GM12878 (cell line): Measurements from ENCODE around the gene HACE1. TPM values are rescaled to one million over a fixed set of nuclear protein-coding genes. Genes with fewer than 3 reads are reported as not detected.
A peak's percentile ranks its signal among the peaks of the same experiment; 100 is the strongest.

ENCODE experiments used
- ATAC-seq: fragments of 200-7000 bp; cut with Tn5 transposase; 3 replicates; pipeline ENCODE4 v1.9.1; 2020; ENCODE audit warnings: mild to moderate bottlenecking, moderate library complexity
- BruUV-seq: library from RNA; stranded (reverse); fragments of 400-500 nt; replicated peaks from 2 replicates; lab custom pipeline; 2021; lab: Mats Ljungman, UMichigan
- CTCF ChIA-PET: fragments of 300-600 bp; sonication (Branson Sonifier 250); formaldehyde crosslinking; extraction: SDS; loops from one replicate; lab custom pipeline; 2021; ENCODE audit warnings: inconsistent platforms; lab: Yijun Ruan, JAX
- POLR2A ChIA-PET: fragments of 350-600 bp; formaldehyde crosslinking; extraction: SDS; loops from one replicate; lab custom pipeline; 2021; ENCODE audit warnings: inconsistent platforms; lab: Charles Lee
- RAD21 ChIA-PET: fragments of 300-600 bp; sonication (Branson Sonifier 250); formaldehyde crosslinking; loops from one replicate; lab custom pipeline; 2023; ENCODE audit warnings: antibody characterized with exemption; ENCODE audit not compliant: unreplicated experiment; lab: Charles Lee
- SMC1A ChIA-PET: fragments of 300-600 bp; sonication (Branson Sonifier 250); formaldehyde crosslinking; loops from one replicate; lab custom pipeline; 2023; ENCODE audit not compliant: unreplicated experiment, uncharacterized antibody; lab: Charles Lee
- DNase-seq: peaks from one replicate; pipeline ENCODE4 v3.0.0-alpha.2; 2011; ENCODE audit warnings: low read depth, low spot score
- FAIRE-seq: peaks from 3 replicates; lab custom pipeline; 2011; peaks lifted over from hg19 to GRCh38; lab: Jason Lieb, UNC
- H2AFZ ChIP-seq: 2 replicates; pipeline ENCODE4 v1.6.0; 2011; ENCODE audit warnings: low read depth, low read length, control low read depth; ENCODE audit not compliant: control insufficient read depth
- H3K27ac ChIP-seq: 2 replicates; pipeline ENCODE4 v1.5.1; 2011; ENCODE audit warnings: control low read depth; ENCODE audit not compliant: control insufficient read depth, insufficient read depth
- H3K27me3 ChIP-seq, 2 experiments: replicated peaks in 1 of 2; 2 replicates each; pipeline versions ENCODE4 v1.6.0 to v1.6.1; 2011; ENCODE audit warnings: low read length in 1 of 2; ENCODE audit not compliant: control insufficient read depth in 2 of 2, insufficient read depth in 2 of 2
- H3K36me3 ChIP-seq, 2 experiments: 2 replicates each; pipeline ENCODE4 v1.5.1; 2011; ENCODE audit warnings: low read length in 1 of 2; ENCODE audit not compliant: control insufficient read depth in 2 of 2, insufficient read depth in 2 of 2
- H3K4me1 ChIP-seq: 2 replicates; pipeline ENCODE4 v1.6.1; 2011; ENCODE audit warnings: mild to moderate bottlenecking, low read length, moderate library complexity, mixed read lengths; ENCODE audit not compliant: control insufficient read depth, insufficient read depth
- H3K4me2 ChIP-seq: 2 replicates; pipeline ENCODE4 v1.6.0; 2011; ENCODE audit warnings: control low read depth; ENCODE audit not compliant: control insufficient read depth, insufficient read depth
- H3K4me3 ChIP-seq: fragments of 200-600 bp; sonication (generic); 2 replicates; pipeline ENCODE4 v1.5.1; 2016
- H3K79me2 ChIP-seq: 2 replicates; pipeline ENCODE4 v1.6.0; 2011; ENCODE audit warnings: low read length; ENCODE audit not compliant: control insufficient read depth, insufficient read depth
- H3K9ac ChIP-seq: 2 replicates; pipeline ENCODE4 v1.8.0; 2011; ENCODE audit warnings: low read length, control low read depth, mixed read lengths; ENCODE audit not compliant: control insufficient read depth, insufficient read depth
- H3K9me3 ChIP-seq: replicated peaks from 3 replicates; pipeline ENCODE4 v1.5.1; 2011; ENCODE audit warnings: mild to moderate bottlenecking, low read length; ENCODE audit not compliant: control insufficient read depth, insufficient read depth
- H4K20me1 ChIP-seq: 2 replicates; pipeline ENCODE4 v1.6.0; 2011; ENCODE audit not compliant: control insufficient read depth, insufficient read depth
- CHD2 ChIP-seq: IDR thresholded peaks from 2 replicates; pipeline ENCODE4 v1.6.1; 2011; ENCODE audit warnings: low read depth, low read length, improper control_type of control experiment, borderline replicate concordance
- DPF2 ChIP-seq: fragments of 450-650 bp; IDR thresholded peaks from 2 replicates; pipeline ENCODE4 v1.6.1; 2017; ENCODE audit warnings: mild to moderate bottlenecking
- ELK1 ChIP-seq: IDR thresholded peaks from 2 replicates; pipeline ENCODE4 v1.6.1; 2012; ENCODE audit warnings: low read depth, low read length, improper control_type of control experiment
- ESRRA ChIP-seq: IDR thresholded peaks from 2 replicates; pipeline ENCODE4 v1.6.1; 2012; ENCODE audit warnings: mild to moderate bottlenecking, low read length, improper control_type of control experiment
- FOS ChIP-seq: IDR thresholded peaks from 3 replicates; pipeline ENCODE4 v1.6.1; 2011; ENCODE audit warnings: borderline replicate concordance; ENCODE audit not compliant: insufficient read length; ENCODE audit errors: extremely low read depth
- IKZF1 ChIP-seq: fragments of 450-650 bp; conservative IDR thresholded peaks from 2 replicates; pipeline ENCODE4 v1.6.1; 2017; ENCODE audit warnings: antibody characterized with exemption, mild to moderate bottlenecking
- IKZF2 ChIP-seq, 2 experiments: fragments of 450-650 bp; IDR thresholded peaks; 2 replicates each; pipeline ENCODE4 v1.6.1; 2017; ENCODE audit warnings: mild to moderate bottlenecking in 2 of 2, moderate library complexity in 2 of 2
- JUND ChIP-seq: IDR thresholded peaks from 2 replicates; pipeline ENCODE4 v1.6.1; 2012; ENCODE audit warnings: low read depth, mild to moderate bottlenecking, low read length, improper control_type of control experiment, moderate library complexity
- RB1 ChIP-seq: fragments of 450-650 bp; formaldehyde crosslinking; IDR thresholded peaks from 2 replicates; pipeline ENCODE4 v1.6.1; 2017; ENCODE audit warnings: mild to moderate bottlenecking, borderline replicate concordance
- RCOR1 ChIP-seq: conservative IDR thresholded peaks from 2 replicates; pipeline ENCODE4 v1.6.1; 2012; ENCODE audit warnings: low read depth, low read length, improper control_type of control experiment
- TCF12 ChIP-seq: IDR thresholded peaks from 2 replicates; pipeline ENCODE4 v1.6.1; 2011; ENCODE audit warnings: low read depth, mild to moderate bottlenecking, low read length
- ZNF274 ChIP-seq: IDR thresholded peaks from one replicate; pipeline ENCODE4 v1.8.0; 2011; ENCODE audit not compliant: insufficient read length, insufficient read depth
- ZNF384 ChIP-seq: IDR thresholded peaks from 2 replicates; pipeline ENCODE4 v1.6.1; 2012; ENCODE audit warnings: low read depth, mild to moderate bottlenecking, low read length, improper control_type of control experiment, borderline replicate concordance
- WGBS: methylation state at CpG from one replicate; pipeline ENCODE4 v1.1.6; 2016; ENCODE audit warnings: low lambda C conversion rate; ENCODE audit not compliant: insufficient replicate concordance, insufficient coverage; ENCODE audit errors: missing lambda C conversion rate; 5-methylcytosine and 5-hydroxymethylcytosine counted together
- in situ Hi-C: fragments of 300-500 bp; cut with MboI; formaldehyde crosslinking; loops from 9 replicates; pipeline ENCODE4 v1.14.3; 2018; ENCODE audit warnings: mixed read lengths
- intact Hi-C: fragments of 100-400 bp; cut with micrococcal nuclease; formaldehyde crosslinking; loops from one replicate; pipeline ENCODE4 v1.14.2; 2022; ENCODE audit not compliant: unreplicated experiment
- polyA plus RNA-seq, 11 experiments: library from polyadenylated mRNA; depleted of rRNA in 4 of 11; unstranded in 6 of 11; stranded (reverse) in 5 of 11; fragments of >200 nt; fragmentation: Nextera tagmentation in 4 of 11; fragmentation: Illumina TruSeq in 1 of 11; extraction: Ambion mirVana in 4 of 11; extraction: Trizol in 1 of 11; gene quantifications; 1 replicate in 1 of 11; 2 replicates in 10 of 11; pipeline versions ENCODE4 v1.2.1 to v1.2.3, GENCODE V29; 2011 to 2016; ENCODE audit warnings: inconsistent platforms in 2 of 11, missing spikeins in 2 of 11, low read depth in 1 of 11
- total RNA-seq, 4 experiments: library from RNA; depleted of rRNA in 3 of 4; stranded (reverse); fragments of >200 nt in 3 of 4; fragmentation: Illumina TruSeq in 1 of 4; extraction: Trizol in 1 of 4; gene quantifications; 2 replicates each; pipeline versions ENCODE4 v1.2.1 to v1.2.3, GENCODE V29; 2013 to 2021

HACE1 gene
- total and polyA plus RNA-seq, 10 of the 15 experiments (the other 5 are each of a cell fraction or from before 2014, with no cell fraction given) = 1.6 to 16.9 (median 5.6) TPM

DNA sequence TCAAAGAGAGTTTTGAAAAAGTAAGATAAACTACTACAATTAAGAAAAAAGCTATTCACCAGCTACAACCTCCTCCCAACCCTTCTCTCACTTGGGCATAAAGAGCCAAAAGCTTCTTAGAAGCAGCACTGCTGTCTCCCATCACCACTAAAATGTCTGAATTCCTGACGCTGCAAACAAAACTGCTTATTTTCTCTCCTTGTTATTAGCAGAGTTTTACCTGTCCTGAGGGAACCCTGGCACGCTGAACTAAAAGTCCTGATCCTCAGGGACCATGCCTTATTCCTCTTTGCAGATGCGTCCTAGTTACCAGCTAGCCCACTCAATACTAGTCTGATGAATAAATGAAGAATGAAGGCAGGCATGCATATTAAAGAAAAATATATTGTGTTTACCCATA, 1.1 kb downstream of the HACE1 start:
- H3K4me1 ChIP-seq = no peaks in the 10 kb centered on the region
- peak overlapping the region; percentile 98 for H2AFZ ChIP-seq
- in situ Hi-C loops = no loop called here
- BruUV-seq = no TSS peak
- peak; percentile 77 for FAIRE-seq
- SMC1A ChIA-PET = interaction anchor here (1.3 to 2.7 kb wide), 3 partner anchors 12 to 69 kb away, joined by 3 to 12 read pairs (median 3); no protein-coding TSS in a partner anchor
- peak overlapping the region; percentile 82 for H3K4me2 ChIP-seq
- 18% methylated on average over 3 of the region's 3 CpGs for WGBS
- TF ChIP-seq IKZF2 (IDR thresholded peaks at IDR 0.05) (no peak), ZNF274 (no peak), ESRRA (no peak), TCF12 (no peak), DPF2 (no peak), ELK1 (no peak), RCOR1 (no peak), RB1 (no peak), IKZF1 (no peak), JUND (no peak), FOS (no peak), ZNF384 (no peak), CHD2 (no peak)
- no peak for DNase-seq
- no peaks in the 10 kb centered on the region for H3K9me3 ChIP-seq
- intact Hi-C loops = no loop called here
- POLR2A ChIA-PET = no interaction called here
- no peaks in the 10 kb centered on the region for H3K79me2 ChIP-seq
- H3K4me3 ChIP-seq = peak overlapping the region; percentile 100
- CTCF ChIA-PET = interaction anchor here (1.4 to 2.7 kb wide), 3 partner anchors 10 to 69 kb away, joined by 3 to 18 read pairs (median 3); no protein-coding TSS in a partner anchor
- no peaks in the 10 kb centered on the region for H4K20me1 ChIP-seq
- H3K27me3 ChIP-seq = no peaks in the 10 kb centered on the region
- H3K27ac ChIP-seq = no peak overlapping the region
- RAD21 ChIA-PET = interaction anchor here (1.4 kb wide), 1 partner anchor 218 kb away, joined by 3 read pairs; no protein-coding TSS in a partner anchor
- peak overlapping the region; percentile 74 for H3K9ac ChIP-seq
- no peak for ATAC-seq
- H3K36me3 ChIP-seq = no peaks in the 10 kb centered on the region
